Epithelial cell of proximal tubule (primary cell): ENCODE measurements around the gene MAST4. TPM values are rescaled to one million over a fixed set of nuclear protein-coding genes. Genes with fewer than 3 reads are reported as not detected.

Experiments used
- DNase-seq: peaks from one replicate; pipeline ENCODE4 v3.0.0-alpha.2; 2011; ENCODE audit warnings: low read depth
- H3K4me3 ChIP-seq: 2 replicates; pipeline ENCODE4 v1.5.1; 2011; ENCODE audit warnings: low read depth, mild to moderate bottlenecking, low read length
- CTCF ChIP-seq: conservative IDR thresholded peaks from 2 replicates; pipeline ENCODE4 v1.5.1; 2012; ENCODE audit warnings: low read depth, mild to moderate bottlenecking, low read length
- total RNA-seq: library from RNA; depleted of rRNA; stranded (reverse); fragments of >200 nt; gene quantifications from 2 replicates; pipeline ENCODE4 v1.2.3, GENCODE V29; 2015

The MAST4 gene
- total RNA-seq, 1 donor from 2014 or later = 17.3 TPM

- no peak for DNase-seq
- TF ChIP-seq CTCF = no peak
- H3K4me3 ChIP-seq = no peak overlapping the region
These were observed 228.3 kb downstream of the MAST4 start for GRCh38 chr5:66824476-66824875.

GRCh38 chr5:66826263-66826662 is 230.1 kb downstream of the MAST4 start:
- H3K4me3 ChIP-seq = no peak overlapping the region
- DNase-seq = no peak
- TF ChIP-seq CTCF = no peak

GRCh38 chr5:66826696-66827095 is 230.5 kb downstream of the MAST4 start:
- no peak overlapping the region for H3K4me3 ChIP-seq
- TF ChIP-seq CTCF = no peak
- DNase-seq = no peak

- peak overlapping the region; percentile 25 for H3K4me3 ChIP-seq
- no peak for DNase-seq
- no peak for TF ChIP-seq CTCF
These were observed 231.9 kb downstream of the MAST4 start for GRCh38 chr5:66828046-66828547.

GRCh38 chr5:66828548-66829357 is 232.6 kb downstream of the MAST4 start:
- TF ChIP-seq CTCF = no peak
- H3K4me3 ChIP-seq = peak overlapping the region; percentile 25
- no peak for DNase-seq

- H3K4me3 ChIP-seq = peak overlapping the region; percentile 24
- no peak for TF ChIP-seq CTCF
- no peak for DNase-seq
These were observed 233.1 kb downstream of the MAST4 start for GRCh38 chr5:66829358-66829674.

GRCh38 chr5:66829826-66830225 is 233.6 kb downstream of the MAST4 start:
- TF ChIP-seq CTCF = no peak
- no peak overlapping the region for H3K4me3 ChIP-seq
- no peak for DNase-seq
